Stimulated activated CD8-positive, alpha-beta memory T cell treated with anti-CD3 and anti-CD28 coated beads, Interleukin-7, amount 100 ng/mL, for 1 hour (primary cell): ENCODE results near the gene UBR3.

Experiments
- DNase-seq, 2 donors: peaks; one replicate each; pipeline ENCODE4 v3.0.0-alpha.2; 2020; ENCODE audit warnings: low read depth in 2 of 2

Gene UBR3

DNA sequence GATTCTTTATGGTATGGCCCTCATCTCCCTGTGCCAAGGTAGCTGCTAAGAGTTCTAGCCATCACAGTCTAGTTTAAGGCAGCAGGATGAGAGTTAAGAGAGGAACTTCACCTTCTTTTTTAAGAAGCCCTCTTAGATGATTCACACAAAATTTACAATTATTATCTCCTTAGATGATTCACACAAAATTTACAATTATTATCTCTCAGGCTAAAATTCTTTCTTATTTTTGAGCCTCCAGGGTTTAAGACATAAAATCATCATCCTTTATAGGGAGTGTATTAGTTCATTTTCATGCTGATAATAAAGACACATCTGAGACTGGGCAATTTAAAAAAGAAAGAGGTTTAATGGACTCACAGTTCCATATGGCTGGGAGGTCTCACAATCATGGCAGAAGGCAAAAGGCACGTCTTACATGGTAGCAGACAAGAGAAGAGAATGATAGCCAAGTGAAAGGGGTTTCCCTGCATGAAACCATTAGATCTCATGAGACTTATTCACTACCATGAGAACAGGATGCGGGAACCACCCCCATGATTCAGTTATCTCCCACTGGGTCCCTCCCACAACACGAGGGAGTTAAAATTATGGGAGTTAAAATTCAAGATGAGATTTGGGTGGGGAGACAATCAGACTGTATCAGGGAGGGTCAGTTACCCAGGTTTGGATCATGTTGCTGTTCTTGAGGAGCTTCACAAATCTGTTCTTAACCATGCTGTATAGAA, 217.7 kb downstream of the UBR3 start:
- no peak for DNase-seq

DNA sequence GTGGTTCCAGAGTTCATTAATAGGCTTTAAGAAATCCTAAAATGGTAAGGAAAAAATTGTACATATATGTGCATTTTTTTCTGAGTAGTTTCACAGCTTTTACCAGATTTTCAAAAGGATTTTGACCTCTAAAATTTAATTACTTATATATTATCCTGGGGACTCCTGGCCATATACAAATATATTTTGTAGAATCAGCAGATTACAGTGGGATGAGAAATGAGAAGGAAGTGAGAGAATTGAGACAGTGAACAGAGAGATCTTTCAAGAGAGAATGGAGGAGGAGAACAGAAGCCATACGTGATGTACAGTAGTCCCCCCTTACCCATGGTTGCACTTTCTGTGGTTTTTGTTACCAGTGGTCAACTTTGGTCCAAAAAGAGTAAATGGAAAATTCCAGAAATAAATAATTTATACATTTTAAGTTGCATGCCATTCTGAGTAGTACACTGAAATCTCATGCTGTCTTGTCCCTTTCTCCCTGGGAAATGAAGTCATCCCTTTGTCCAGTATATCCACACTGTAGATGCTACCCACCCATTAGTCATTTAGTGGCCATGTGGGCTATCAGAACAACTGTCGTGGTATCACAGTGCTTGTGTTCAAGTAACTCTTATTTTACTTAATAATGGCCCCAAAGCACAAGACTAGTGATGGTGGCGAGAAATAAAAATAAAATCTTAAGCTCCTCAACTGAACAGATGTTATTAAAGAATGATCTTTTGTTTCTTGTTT, 220.2 kb downstream of the UBR3 start:
- no peak for DNase-seq

DNA sequence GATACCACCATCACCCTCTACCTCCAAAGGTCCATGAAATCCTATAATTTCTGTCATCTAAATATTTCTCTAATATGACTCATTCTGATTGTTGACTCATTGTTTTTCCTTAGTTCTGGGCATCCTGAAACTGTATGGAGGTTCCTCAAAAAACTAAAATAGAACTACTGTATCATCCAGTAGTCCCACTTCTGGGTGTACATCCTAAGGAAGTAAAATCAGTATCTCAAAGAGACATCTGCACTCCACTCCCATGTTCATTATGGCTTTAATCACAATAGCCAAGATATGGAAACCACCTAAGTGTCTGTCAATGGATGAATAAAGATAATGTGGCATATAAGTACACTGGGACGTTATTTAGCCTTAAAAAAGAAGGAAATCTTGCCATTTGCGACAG, 224.9 kb downstream of the UBR3 start:
- DNase-seq = no peak

DNA sequence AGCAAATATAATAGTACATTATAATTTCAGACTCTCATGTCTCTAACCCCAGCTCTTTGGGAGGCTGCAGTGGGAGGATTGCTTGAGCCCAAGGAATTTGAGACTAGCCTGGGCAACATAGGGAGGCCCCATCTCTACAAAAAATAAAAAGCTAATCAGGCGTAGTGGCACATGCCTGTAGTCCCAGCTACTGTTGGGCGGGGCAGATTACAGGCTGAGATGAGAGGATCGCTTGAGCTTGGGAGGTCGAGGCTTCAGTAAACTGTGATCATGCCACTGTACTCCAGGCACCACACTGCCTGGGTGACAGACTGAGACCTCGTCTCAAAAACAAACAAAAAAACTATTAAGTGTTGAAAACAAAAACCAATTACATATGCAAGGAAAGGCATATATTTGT, 227.7 kb downstream of the UBR3 start:
- no peak for DNase-seq

DNA sequence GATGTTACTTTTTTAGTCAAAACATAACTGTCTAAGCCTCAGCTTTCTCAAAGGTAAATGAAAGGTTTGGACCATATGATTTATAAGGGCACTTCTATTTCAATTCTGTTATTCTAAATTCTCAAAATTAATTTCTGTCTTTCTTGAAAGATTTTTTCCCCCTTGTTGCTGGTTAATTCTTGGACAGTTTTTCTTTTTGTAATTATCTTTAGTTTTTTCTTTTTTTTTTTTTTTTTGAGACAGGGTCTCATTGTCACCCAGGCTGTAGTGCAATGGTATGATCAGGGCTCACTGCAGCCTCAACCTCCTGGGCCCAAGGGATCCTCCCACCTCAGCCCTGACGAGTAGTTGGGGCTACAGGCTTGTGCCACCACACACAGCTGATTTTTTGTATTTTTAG, 229.6 kb downstream of the UBR3 start:
- DNase-seq = no peak

DNA sequence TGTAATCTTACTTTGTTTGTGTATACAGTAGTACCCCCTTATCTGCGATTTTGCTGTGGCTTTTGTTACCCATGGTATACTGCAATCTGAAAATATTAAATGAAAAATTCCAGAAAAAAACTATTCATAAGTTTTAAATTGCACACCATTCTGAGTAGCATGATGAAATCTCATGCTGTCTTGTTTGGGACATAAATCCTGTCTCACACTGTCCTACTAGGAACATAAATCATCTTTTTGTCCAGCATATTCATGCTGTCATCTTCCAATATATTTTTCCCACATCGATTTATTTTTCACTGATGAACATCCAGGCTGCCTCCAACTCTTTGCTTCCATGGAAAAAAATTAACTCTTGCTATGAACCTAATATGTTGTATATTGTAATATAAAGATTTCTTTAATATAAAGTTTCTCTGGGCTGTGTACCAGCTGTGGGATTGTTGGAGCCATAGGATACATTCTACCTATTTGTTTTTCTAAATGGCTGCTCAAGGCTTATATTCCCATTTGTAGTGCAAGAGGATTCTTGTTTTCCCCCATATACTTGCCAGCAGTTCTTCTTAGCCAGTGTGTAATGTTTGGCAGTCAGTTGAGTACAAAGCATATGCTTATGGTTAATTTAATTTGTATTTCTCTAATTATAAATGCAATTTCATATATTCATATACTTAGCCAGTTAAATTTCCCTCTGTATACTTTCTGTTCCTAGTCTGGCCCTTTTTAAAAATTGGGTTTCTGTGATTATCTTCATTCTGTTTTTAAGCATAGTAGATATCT, 236.4 kb downstream of the UBR3 start:
- DNase-seq = no peak

DNA sequence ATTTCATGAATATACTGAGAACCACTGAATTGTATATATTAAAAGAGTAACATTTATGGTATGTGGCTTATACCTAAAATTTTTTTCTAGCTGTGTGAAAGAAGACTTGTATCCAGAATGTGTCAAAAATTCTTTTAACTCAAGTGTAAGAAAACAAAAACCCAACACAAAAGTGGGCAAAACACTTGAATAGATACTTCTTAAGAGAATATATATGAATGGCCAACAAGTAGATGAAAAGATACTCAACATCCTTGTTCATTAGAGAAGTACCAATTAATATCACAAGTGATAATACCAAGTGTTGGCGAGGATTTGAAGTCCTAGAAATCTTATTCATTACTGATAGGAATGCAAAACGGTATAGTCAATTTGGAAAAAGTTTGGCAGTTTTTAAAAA, 243.5 kb downstream of the UBR3 start:
- no peak for DNase-seq

DNA sequence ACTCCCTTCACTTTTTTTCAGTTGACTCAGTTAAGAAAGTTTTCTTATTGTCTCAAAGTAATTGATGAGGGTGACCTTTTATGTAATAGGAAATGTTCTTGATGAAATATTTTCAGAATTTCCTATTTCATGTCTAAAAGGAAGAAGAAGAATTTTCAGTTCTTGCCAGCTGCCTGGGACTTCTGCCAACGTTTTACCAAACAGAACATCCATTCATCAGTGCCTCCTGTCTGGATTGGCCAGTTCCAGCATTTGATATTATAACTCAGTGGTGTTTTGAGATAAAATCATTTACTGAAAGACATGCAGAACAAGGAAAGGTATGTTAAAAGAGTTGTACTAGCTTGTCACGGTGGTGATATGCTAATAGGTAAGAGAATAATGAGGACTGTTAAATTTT, 246.0 kb downstream of the UBR3 start:
- no peak for DNase-seq

DNA sequence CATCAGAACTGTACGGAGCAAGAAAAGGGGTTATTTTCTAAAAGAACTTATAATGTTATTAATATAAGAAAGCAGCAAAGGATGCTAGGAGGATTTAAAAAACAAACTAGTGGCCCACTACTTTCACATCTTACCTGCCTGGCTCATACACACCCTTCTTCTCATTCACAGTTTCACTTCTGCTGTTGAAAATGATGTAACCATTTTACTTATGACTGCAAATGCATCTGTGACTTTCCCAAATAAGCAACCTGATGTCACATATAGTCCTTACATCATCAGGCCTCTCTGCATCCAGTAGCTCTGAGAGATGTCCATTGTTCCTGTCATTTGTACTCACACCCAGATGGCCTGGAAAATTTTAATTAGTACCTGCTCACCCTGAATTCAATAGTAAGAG, 248.9 kb downstream of the UBR3 start:
- no peak for DNase-seq

DNA sequence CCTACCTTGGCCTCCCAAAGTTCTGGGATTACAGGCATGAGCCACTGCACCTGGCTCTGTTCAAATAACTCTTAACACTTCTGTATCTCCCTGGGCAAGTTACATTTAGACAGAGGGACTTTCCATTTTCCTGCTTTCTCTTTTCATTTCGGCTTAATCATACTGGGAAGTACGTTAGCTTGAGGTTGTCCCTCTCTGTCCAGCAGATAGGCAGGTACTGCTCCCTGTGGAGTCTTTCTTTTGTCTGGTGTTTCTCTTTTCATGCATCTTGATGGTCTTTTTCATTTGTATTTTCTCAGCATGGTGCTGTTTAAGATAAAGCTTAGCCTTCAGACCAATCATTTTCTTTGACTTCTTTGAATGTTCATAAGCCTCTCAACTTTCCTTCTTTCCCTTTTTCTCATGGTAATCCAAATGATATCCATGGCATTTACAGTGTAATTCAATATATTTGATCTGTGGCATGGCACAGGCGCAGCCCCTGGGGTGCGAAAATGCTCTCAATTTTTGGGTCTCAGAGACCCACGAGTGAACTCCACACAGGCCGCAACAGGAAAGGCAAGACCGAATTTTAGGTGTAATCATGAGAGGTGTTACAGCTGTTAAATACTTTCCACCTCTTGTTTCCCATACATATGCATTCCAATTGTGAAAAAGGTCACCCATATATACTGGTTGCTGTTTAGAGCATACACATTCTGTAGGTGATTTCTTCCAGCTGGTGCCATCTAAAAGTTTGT, 250.7 kb downstream of the UBR3 start:
- no peak for DNase-seq

DNA sequence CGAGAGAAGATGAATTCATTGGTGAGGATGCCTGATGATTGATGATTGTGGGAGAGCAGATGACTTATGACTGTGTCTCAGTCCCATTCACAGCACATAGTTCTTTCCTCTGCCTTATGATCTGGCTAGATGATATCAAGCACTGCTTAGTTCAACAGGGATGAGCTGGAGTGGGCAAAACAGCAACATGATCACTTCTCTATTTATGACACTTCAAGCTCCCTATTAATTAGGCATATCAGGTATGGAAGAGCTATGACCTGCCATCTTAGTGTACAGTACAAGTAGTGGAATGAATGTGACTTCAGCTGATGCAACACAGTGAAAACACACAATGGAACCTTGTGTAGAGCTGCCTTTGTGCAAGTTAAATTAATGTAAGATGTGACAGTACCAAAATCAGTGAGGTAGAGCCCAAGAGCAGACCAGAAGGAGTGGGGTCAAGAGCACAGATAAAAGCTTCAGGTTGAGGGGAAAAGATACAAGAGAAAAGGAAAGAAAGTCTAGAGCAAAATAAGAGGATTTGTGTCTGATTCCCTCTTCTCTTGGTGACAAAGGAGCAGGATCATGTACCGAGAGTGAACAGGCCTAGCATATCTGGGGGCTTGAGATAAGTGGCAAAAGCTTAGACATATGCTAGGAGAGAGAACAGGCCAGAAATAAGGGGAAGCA, 257.7 kb downstream of the UBR3 start:
- DNase-seq = no peak

DNA sequence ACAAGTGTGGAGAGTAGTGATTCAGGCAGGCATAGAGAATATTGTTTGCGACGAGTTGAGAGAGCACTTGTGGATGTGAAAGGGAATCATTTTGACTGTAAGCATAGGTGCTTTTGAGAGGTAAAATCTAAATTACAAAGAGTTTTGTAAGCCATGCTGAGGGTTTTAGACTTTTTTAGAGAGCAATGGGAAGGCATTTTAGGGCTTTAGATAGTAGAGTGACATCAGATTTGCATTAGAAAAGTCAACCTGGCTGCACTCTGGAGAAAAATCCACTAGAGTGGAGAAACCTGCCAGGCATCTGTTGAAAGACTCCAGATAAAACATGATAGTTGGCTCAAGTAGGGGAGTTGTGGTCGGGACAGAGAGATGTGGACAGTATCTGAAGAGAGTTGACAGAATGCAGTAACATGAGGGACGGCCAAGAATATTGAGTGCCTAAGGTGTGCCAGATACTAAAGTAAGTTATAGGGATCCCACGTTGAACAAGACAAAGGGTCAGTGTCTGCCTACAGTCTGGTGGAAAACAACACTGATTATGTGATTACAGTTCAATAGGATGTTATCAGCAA, 258.9 kb downstream of the UBR3 start:
- no peak for DNase-seq

DNA sequence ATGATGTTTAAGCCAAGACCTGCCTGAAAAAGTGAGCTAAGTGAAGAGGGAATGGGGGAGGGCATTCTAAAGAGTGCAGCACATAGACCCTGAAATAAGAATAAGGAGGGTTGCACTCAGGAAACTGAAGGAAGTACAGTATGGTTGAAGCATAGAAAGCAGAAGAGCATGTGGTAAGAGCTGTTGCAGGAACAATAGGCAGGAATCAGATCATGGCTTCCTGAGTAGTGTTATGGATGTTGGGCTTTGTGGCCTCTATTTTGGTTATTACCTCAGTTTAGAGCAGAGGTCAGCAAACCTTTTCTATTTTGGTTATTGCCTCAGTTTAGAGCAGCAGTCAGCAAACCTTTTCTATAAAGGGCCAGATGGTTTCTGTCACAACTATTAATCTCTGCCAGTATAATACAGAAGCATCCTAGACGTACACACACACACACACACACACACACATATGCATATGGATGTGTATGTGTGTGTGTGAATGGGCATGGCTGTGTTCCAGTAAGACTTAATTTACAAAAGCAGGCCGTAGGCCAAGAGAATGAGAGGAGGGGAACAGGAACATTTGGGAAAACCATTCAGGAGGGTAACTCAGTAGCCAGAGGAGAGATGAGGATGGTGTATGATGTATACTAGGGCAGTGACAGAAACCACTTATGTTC, 259.6 kb downstream of the UBR3 start:
- DNase-seq = no peak

DNA sequence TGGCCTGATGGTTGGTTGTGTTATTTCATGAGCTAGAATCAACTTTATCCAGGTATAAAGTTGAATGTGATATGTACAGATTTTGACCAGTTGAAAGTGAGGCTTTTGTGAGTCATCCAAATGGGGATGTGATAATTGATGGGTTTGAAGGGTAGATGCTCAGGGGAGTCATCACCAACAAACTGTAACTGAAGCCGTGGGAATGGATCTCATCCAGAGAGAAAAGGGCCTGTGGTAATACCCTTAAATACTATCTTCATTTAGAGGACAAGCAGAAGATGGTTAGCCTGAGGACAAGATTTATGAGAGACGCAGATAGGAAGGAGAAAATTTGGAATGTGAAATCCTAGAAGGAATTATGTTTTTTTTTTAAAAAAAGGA, 260.1 kb downstream of the UBR3 start:
- no peak for DNase-seq

DNA sequence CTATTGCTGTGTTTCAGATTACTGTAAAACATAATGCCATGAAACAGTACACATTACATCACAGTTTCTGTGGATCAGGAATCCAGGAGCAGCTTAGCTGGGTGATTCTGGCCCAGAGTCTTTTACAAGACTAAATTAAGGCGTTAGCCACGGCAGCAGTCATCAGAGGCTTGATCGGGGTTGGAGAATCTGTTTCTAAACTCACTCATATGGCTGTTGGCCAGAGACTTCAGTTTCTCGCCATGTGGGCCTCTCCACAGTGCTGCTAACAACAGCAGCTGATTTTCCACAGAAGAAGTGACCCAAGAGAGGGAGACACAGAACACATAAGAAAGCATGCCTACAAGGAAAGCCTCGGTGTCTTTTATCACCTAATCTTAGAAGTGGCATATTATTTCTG, 261.5 kb downstream of the UBR3 start:
- DNase-seq = no peak

DNA sequence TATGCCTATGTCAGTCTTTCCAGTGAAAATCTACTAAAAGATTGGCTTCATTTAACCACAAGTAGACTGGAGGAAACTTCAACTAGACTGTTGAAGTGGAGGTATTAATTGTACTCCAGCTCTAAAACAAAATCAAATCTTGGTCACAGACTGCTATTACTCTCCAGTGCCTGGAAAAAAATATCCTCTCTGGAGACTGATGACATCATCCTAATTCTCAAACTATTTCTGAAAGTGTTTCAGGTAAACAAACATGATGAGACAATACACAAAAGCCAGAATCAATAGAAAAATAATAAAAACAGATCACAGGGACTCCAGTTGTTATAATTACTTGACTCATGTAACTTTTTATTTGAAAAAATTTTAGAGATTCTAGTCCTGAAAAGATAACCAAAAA, 263.0 kb downstream of the UBR3 start:
- no peak for DNase-seq

DNA sequence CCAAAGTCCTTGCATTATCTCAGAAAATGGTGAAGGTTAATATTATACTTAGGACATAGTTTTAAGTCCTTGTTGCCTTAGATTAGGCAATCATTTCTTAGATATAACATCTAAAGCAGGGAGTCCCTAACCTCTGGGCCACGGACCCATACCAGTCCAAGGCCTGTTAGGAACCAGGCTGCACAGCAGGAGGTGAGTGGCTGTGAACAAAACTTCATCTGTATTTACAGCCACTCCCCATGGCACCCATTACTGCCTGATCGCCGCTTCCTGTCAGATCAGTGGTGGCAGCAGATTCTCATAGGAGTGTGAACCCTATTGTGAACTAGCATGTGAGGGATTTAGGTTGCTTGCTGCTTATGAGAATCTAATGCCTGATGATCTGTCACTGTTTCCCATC, 264.2 kb downstream of the UBR3 start:
- DNase-seq = no peak

DNA sequence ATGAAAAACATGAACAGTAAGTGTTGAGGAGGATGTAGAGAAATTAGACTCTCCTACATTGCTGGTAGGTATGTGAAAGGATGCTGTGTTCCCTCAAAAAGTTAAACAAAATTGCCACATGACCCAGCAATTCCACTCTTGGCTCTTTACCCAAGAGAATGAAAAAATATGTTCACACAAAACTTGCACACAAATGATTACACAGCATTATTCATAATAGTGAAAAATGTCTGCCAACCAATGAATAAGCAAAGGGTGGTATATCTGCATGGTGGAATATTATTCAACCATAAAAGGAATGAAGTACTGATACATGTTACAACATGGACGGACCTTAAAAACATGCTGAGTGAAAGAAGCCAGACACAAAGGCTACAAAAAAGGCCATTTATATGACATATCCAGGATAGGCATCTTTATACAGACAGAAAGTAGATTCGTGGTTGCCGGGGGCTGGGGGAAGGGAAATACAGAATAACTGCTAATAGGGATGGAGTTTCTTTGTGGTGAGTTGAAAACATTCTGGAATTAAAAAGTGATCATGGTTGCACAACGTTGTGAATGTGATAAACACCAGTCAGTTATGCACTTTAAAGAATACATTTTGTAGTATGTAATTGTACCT, 265.3 kb downstream of the UBR3 start:
- no peak for DNase-seq

DNA sequence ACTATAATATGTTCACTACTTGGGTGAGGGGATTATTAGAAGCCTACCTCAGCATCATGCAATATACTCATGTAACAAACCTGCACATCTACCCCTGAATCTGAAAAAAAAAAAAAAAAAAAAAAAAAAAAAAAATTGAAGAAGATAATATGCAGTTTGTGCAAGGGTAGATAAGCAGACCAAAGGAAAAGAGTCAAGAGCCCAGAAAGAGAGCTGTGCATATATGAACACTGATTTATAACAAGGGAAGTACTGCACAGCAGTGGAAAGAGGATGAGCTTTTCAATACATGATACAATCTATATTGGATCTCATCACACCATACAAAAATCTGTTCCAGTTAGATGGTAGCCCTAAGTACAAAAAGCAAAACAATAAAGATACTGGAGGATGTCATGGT, 268.1 kb downstream of the UBR3 start:
- DNase-seq = no peak

DNA sequence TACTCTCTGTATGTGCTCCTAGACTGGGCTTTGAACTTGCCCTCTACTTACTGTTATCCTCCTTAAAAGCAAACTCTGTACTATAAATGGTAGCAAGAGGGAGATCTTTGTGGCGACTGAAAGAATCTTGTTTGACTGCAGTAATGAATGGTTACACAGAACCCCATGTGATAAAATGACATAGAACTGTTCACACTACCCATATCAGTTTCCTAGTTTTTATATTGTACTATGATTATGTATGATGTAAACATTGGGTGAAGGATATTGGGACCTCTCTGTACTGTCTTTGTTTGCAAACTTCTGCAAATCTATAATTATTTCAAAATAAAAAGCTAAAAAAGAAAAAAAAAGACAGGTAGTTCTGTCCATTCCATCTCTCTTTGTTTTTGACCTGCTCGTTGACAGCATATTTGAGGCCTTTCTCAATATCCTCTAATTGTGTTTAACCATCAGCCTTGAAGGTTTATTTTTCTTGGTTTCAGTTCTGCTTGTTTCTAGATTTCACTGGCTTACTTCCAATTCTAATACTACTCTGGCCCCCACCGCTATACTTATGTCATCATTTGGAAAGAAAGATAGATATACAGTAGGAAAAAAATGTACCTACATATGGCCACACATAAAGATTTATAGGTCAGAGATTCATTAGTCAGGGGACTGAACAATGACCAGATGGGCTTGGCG, 271.5 kb downstream of the UBR3 start:
- no peak for DNase-seq
